ENCODE data around the gene CENPL. TPM values are rescaled to one million over a fixed set of nuclear protein-coding genes. Genes with fewer than 3 reads are reported as not detected.
"Not testable (repeated sequence)": the region's sequence is repeated elsewhere in the genome, so short reads cannot be mapped to it uniquely, and the experiment has no call there.

The CENPL gene
- total RNA-seq, 1 donor from 2014 or later, result 7.9 TPM

DNA sequence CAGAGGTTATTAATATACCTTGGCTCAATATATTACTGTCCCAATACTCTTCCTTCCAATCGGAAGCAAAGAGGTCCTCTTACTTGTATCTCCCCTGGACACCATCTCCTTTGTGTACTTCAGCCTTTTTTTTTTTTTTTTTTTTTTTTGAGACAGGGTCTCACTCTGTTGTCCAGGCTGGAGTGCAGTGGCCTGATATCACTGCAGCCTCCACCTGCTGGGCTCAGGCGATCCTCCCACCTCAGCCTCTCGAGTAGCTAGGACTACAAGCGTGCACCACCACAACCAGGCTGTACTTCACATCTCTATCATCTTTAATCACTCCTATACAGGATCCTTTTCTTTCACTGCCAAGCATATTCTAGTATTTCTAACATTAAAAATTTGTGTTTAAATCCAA lies 3.0 kb downstream of the CENPL start:
- H3K4me1 Mint-ChIP-seq (ENCODE audit: unreplicated experiment), result peaks cover 42% of the 10 kb centered on the region
- no peak for DNase-seq (ENCODE audit: extremely low spot score, unreplicated experiment)
- peaks cover 7% of the 10 kb centered on the region for H3K36me3 Mint-ChIP-seq (ENCODE audit: unreplicated experiment)
- no peak overlapping the region for H3K4me3 Mint-ChIP-seq (ENCODE audit: unreplicated experiment)
- no peak overlapping the region for H3K27ac Mint-ChIP-seq (ENCODE audit: unreplicated experiment)
- H3K27me3 Mint-ChIP-seq (ENCODE audit: unreplicated experiment), result no peaks in the 10 kb centered on the region
- TF ChIP-seq, protein P1, sequence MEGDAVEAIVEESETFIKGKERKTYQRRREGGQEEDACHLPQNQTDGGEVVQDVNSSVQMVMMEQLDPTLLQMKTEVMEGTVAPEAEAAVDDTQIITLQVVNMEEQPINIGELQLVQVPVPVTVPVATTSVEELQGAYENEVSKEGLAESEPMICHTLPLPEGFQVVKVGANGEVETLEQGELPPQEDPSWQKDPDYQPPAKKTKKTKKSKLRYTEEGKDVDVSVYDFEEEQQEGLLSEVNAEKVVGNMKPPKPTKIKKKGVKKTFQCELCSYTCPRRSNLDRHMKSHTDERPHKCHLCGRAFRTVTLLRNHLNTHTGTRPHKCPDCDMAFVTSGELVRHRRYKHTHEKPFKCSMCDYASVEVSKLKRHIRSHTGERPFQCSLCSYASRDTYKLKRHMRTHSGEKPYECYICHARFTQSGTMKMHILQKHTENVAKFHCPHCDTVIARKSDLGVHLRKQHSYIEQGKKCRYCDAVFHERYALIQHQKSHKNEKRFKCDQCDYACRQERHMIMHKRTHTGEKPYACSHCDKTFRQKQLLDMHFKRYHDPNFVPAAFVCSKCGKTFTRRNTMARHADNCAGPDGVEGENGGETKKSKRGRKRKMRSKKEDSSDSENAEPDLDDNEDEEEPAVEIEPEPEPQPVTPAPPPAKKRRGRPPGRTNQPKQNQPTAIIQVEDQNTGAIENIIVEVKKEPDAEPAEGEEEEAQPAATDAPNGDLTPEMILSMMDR (IDR thresholded peaks at IDR 0.05), result no peak
- H3K9me3 Mint-ChIP-seq (ENCODE audit: unreplicated experiment), result no peaks in the 10 kb centered on the region

DNA sequence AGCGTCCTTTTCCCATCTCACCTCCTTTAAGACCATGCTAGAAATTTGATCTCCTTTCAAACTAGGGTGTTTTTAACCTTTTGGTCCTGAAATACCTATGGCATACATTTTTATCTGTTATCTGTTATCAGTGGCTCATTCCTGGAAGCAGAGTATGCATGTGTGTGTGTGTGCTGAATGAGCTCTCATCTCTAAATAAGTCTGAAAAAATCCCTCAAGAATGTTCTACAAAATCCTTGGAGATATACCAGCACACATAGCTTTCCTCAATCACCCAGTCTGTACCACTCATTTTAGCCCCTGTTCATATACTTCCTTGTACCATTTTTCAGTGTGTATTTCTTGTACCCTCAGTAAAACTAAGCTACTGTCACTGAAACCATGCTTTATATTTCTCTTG lies 6.2 kb downstream of the CENPL start:
- TF ChIP-seq, protein P1 (IDR thresholded peaks at IDR 0.05), result no peak
- H3K27ac Mint-ChIP-seq (ENCODE audit: unreplicated experiment), result no peak overlapping the region
- H3K4me3 Mint-ChIP-seq (ENCODE audit: unreplicated experiment), result no peak overlapping the region
- H3K36me3 Mint-ChIP-seq (ENCODE audit: unreplicated experiment), result peaks cover 16% of the 10 kb centered on the region
- H3K9me3 Mint-ChIP-seq (ENCODE audit: unreplicated experiment), result peaks cover 4% of the 10 kb centered on the region
- DNase-seq (ENCODE audit: extremely low spot score, unreplicated experiment), result no peak
- no peaks in the 10 kb centered on the region for H3K27me3 Mint-ChIP-seq (ENCODE audit: unreplicated experiment)
- H3K4me1 Mint-ChIP-seq (ENCODE audit: unreplicated experiment), result peaks cover 24% of the 10 kb centered on the region

DNA sequence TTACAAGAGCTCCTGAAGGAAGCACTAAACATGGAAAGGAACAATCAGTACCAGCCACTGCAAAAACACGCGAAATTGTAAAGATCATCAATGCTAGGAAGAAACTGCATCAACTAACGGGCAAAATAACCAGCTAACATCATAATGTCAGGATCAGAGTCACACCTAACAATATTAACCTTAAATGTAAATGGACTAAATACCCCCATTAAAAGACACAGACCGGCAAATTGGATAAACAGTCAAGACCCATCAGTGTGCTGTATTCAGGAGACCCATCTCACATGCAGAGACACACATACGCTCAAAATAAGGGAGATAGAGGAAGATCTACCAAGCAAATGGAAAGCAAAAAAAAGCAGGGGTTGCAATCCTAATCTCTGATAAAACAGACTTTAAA lies 11.0 kb downstream of the CENPL start:
- not testable (repeated sequence) for H3K4me1 Mint-ChIP-seq (ENCODE audit: unreplicated experiment); H3K4me3 Mint-ChIP-seq (ENCODE audit: unreplicated experiment); H3K27ac Mint-ChIP-seq (ENCODE audit: unreplicated experiment); H3K27me3 Mint-ChIP-seq (ENCODE audit: unreplicated experiment); DNase-seq (ENCODE audit: extremely low spot score, unreplicated experiment); H3K9me3 Mint-ChIP-seq (ENCODE audit: unreplicated experiment)
- peaks cover 34% of the 10 kb centered on the region for H3K36me3 Mint-ChIP-seq (ENCODE audit: unreplicated experiment)

DNA sequence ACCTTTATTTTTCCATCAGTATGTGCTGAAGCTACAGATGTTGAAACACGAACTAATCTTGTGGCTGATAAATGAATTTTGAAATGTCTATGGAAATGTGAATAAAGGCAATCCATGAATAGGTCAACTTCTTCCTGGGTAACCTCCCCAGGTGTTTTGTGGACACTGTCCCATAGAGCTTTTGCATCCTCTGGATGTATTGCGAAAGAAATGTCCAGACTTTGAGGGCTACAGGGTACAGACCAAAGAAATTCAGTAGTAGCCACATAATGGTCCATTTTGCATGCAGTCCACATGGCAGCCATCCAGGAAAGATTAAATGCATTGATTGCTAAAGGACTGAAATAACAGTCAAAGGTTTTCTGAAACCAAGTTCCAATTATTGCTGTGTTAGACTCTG lies 21.7 kb downstream of the CENPL start:
- no peaks in the 10 kb centered on the region for H3K4me1 Mint-ChIP-seq (ENCODE audit: unreplicated experiment)
- H3K27ac Mint-ChIP-seq (ENCODE audit: unreplicated experiment), result no peak overlapping the region
- DNase-seq (ENCODE audit: extremely low spot score, unreplicated experiment), result no peak
- no peak overlapping the region for H3K4me3 Mint-ChIP-seq (ENCODE audit: unreplicated experiment)
- peaks cover 6% of the 10 kb centered on the region for H3K36me3 Mint-ChIP-seq (ENCODE audit: unreplicated experiment)
- TF ChIP-seq, protein P1 (IDR thresholded peaks at IDR 0.05), result no peak
- H3K27me3 Mint-ChIP-seq (ENCODE audit: unreplicated experiment), result no peaks in the 10 kb centered on the region
- H3K9me3 Mint-ChIP-seq (ENCODE audit: unreplicated experiment), result no peaks in the 10 kb centered on the region

DNA sequence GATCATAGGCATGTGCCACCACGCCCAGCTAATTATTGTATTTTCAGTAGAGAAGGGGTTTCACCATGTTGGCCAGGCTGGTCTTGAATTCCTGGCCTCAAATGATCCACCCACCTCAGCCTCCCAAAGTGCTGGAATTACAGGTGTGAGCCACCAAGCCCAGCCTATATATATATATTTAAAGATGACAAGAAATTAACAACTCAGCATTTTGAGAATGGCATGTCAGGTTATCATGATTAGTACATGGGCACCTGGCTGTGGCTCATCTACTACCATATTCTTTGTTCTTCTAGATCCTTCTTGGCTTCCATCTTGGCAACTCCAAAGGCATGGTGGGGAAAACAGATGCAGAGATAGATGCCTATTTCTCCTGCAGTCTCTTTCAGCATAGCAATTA lies 24.7 kb downstream of the CENPL start:
- not testable (repeated sequence) for H3K9me3 Mint-ChIP-seq (ENCODE audit: unreplicated experiment); H3K4me1 Mint-ChIP-seq (ENCODE audit: unreplicated experiment); H3K27me3 Mint-ChIP-seq (ENCODE audit: unreplicated experiment); H3K27ac Mint-ChIP-seq (ENCODE audit: unreplicated experiment); H3K4me3 Mint-ChIP-seq (ENCODE audit: unreplicated experiment); DNase-seq (ENCODE audit: extremely low spot score, unreplicated experiment)
- peaks cover 13% of the 10 kb centered on the region for H3K36me3 Mint-ChIP-seq (ENCODE audit: unreplicated experiment)

DNA sequence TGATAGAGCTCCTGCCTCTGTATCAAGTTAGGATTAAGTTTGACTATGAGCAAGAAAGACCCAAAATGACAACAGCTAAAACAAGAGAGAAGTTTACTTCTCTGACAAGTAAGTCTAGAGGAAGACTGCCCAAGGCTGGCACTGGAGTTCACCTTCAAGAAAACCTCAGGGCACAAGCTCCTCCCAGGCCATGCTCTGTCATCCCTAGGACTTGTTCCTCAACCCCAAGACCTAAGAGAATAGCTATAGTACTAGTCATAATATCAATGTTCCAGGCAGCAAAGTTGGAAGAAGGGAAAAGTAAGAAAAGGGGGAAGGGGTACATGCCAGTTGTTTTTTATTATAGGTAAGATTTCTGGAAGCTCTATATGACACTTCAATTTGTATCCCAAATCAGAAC lies 26.6 kb downstream of the CENPL start:
- Mint-ChIP-seq H3K4me3 (ENCODE audit: unreplicated experiment) (no peak overlapping the region), H3K36me3 (ENCODE audit: unreplicated experiment) (peaks cover 13% of the 10 kb centered on the region), H3K27me3 (ENCODE audit: unreplicated experiment) (no peaks in the 10 kb centered on the region), H3K27ac (ENCODE audit: unreplicated experiment) (no peak overlapping the region), H3K9me3 (ENCODE audit: unreplicated experiment) (peaks cover 5% of the 10 kb centered on the region), H3K4me1 (ENCODE audit: unreplicated experiment) (no peaks in the 10 kb centered on the region)
- TF ChIP-seq, protein P1 (IDR thresholded peaks at IDR 0.05), result no peak
- no peak for DNase-seq (ENCODE audit: extremely low spot score, unreplicated experiment)
